HG02759 (cell line): ENCODE data around the gene HLA-F.

Experiments
- ATAC-seq: cut with Tn5 transposase; IDR thresholded peaks from one replicate; pipeline ENCODE4 v1.9.1; 2021; ENCODE audit warnings: mild to moderate bottlenecking, moderate library complexity; ENCODE audit not compliant: unreplicated experiment

HLA-F gene

DNA sequence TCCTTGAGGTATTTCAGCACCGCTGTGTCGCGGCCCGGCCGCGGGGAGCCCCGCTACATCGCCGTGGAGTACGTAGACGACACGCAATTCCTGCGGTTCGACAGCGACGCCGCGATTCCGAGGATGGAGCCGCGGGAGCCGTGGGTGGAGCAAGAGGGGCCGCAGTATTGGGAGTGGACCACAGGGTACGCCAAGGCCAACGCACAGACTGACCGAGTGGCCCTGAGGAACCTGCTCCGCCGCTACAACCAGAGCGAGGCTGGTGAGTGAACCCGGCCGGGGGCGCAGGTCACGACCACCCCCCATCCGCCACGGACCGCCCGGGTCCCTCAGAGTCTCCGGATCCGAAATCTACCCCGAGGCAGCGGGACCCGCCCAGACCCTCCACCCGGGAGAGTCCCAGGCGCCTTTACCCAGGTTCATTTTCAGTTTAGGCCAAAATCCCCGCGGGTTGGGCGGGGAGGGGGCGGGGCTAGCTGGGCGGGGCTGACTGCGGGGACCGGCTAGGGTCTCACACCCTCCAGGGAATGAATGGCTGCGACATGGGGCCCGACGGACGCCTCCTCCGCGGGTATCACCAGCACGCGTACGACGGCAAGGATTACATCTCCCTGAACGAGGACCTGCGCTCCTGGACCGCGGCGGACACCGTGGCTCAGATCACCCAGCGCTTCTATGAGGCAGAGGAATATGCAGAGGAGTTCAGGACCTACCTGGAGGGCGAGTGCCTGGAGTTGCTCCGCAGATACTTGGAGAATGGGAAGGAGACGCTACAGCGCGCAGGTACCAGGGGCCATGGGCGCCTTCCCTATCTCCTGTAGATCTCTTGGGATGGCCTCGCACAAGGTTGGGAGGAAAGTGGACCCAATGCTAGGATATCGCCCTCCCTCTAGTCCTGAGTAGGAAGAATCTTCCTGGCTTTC lies 693 bp downstream of the HLA-F start:
- peak; percentile 31 for ATAC-seq

GRCh38 chr6:29724937-29725869 lies 2.0 kb downstream of the HLA-F start:
- no peak for ATAC-seq

- ATAC-seq, result no peak
These were observed 2.8 kb downstream of the HLA-F start for GRCh38 chr6:29726001-29726400.

GRCh38 chr6:29726571-29727194 lies 3.4 kb downstream of the HLA-F start:
- ATAC-seq, result no peak

- no peak for ATAC-seq
These were observed 4.4 kb downstream of the HLA-F start for GRCh38 chr6:29727637-29728036.

DNA sequence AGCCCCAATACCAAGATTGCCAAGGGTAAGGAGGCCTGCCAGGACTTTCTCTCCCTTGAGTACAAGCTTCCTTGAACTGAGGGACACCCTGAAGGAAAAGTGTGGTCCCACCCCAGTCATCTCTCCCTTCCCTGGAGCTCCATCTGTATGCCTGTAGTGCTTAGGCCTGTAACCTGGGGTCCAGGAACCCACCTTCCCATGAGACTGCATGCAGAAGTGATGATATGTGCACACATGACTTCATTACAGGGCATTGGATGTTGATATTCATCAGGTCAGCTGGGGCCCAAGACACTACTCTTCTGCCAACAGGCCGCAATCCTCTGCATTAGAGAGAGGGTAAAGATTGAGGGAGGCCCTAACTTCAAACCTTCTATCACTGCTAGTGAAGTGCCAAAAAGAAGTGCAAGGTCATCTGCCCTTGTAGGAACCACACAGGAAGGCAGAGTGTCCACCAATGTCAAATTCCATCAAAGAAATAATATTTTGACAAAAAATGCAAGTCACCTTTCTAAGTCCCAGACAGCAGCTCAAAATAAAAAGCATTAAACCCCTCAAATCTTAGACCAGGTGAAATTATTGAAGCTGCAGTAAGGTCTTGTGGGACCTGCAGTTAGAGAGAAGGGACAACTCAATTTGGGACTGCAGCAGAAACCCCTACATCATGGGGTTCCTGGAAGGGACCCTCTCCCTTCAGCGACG lies 5.1 kb downstream of the HLA-F start:
- ATAC-seq, result no peak

GRCh38 chr6:29728875-29729270 lies 5.6 kb downstream of the HLA-F start:
- ATAC-seq, result no peak

- ATAC-seq, result no peak
These were observed 6.6 kb downstream of the HLA-F start for GRCh38 chr6:29729774-29730328.

DNA sequence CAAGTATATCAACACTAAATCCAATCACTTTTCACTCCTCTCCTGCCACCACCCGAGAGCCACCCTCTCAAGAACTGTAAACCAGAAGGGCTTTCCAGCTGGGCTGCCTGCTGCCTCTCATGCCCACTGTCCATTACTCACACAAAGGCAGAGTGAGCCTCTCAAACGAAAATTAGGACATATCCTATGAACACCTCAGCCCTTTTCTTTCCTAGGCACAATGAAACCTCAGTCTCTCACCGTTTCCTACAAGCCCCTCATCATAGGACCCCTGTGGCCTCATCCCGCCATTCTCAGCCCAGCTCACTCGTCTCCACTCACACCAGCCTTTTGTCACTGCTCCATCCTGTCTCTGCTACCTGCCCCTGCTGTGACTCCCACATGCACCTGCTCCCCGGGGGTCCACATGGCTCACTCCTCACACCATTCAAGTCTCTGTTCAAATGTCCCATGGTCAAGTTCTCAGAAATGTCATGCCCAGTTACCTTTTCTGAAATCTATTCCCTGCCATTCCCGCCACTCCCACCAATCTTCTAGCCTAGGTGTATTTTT lies 7.4 kb downstream of the HLA-F start:
- no peak for ATAC-seq

GRCh38 chr6:29731281-29731680 lies 8.0 kb downstream of the HLA-F start:
- no peak for ATAC-seq

DNA sequence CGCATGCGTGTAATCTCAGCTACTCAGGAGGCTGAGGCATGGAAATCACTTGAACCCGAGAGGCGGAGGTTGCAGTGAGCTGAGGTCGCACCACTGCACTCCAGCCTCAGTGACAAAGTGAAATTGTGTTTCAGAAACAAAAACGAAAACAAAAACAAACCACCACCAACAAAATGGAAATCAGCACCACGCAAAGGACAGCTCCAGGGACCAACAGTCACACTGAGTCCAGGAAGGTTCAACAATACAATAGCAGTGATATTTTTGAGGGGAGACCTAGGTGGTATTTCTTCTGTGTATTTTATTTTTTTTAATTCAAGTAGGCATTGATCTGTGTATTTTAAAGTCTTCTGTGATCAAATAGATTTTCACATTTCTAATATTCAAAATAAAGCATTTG lies 9.8 kb downstream of the HLA-F start:
- ATAC-seq, result no peak

DNA sequence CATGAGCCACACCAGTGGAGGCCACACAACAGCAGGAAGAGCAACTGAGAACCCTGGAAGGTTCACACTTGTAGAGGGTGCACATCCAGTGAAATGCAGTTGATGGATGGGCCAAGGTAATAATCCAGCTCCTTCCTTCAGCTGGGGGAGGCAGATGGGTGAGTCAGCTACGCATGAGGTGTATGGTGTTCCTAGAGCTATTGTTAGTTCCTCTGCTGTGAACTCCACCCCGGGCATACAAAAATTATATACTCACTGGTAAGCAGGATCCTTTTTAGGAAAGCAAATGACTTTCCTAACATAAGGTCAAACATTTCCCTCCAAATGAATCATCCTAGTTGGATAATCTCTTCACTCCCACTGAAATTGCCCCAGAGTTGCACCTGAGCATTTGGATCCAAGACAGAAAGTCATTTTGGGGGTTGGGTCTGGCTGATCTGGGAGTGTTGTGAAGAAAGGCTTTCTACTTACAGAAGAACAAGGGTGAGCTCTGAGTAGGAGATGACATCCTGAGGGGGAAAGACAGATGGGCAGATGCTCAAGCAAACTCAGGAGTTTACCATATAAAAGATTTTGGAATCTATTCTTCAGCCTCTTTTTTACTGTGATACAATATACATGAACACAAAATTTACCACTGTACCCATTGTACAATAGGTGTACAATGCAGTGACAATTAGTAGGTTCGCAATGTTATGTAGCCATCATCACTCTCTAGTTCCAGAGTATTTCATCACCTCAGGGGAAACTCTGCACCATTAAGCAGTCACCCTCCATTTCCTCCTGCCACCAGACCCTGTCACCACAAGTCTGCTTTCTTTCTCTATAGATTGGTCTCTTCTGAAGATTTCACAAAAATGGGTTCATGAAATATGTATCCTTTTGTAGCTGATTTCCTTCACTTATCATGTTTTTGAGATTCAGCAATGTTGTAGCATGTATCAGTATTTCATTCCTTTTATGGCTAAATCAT lies 11.1 kb downstream of the HLA-F start:
- ATAC-seq, result no peak

- no peak for ATAC-seq
These were observed 13.3 kb downstream of the HLA-F start for GRCh38 chr6:29736563-29736962.

DNA sequence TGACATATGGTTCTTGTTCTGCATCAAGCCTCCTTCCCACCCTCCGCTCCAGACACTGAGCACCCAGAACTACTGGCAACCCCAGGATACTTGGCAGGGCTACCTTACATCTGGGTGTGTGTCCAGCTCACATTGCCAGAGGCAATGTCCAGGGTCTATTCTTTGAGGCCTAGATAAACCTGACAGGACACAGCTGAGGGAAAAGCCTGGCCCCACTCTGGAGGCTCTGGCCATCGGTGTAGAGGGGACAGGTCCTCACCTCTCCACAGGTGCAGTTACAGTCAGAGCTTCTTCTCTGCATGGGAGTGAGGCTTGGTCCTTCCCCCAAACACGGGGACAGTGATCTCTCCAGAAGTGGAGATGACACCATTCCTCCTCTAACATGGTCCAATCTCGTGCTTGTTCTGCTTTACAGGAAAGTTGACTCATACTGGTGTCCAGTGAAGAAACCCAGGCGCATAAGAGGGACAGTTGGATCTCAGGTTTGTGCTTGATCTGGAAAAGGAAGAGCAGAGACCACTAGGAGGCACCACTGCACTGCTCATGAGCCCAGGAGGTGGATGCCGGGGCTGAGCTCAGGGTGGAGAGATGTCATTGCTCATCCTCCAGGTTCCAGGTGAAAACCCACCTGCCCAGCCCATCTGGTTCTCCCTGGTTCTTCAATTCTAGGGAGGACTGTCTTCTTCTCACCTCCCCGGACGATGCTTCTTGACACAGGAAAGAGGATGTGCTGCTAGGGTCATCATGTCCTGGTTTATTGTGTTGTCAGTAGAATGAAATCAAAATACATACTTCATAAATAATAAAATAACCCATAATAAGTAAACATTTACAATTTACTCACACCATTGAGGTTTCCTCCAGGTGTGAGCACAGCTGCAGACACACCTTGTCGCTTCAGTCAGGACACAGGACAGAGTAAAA lies 14.7 kb downstream of the HLA-F start:
- ATAC-seq, result no peak

DNA sequence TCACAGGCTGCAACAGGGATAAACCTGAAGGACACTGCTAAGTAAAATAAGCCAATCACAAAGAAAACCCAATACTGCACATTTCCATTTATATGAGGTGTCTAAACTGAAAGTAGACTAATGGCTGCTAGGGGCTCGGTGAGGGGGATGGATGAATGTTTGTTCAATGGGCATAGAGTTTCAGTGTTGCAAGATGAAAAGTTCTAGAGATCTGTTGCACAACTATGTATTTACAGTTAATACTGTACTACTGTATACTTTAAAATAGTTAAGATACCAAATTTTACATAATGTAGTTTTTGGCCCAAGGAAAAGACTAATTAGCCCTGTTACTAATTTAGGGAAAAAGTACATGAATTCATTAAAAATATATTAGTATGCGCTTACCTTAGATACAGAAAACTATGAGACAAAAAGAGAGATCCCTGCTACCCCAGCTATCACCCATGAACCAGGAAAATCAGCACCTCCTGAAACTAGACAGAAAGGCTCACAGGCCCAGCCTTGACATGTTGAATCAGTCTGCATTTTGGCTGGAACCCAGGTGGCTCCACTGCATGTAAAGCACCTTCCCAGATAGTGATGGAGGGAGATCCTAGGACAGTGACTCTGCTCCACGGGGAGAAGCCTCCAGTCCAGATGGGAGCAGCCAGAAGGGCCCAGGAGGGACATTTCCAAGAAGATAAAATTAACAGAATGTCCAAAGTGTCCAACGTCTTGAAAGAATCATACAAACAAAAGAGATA lies 16.1 kb downstream of the HLA-F start:
- ATAC-seq, result no peak

DNA sequence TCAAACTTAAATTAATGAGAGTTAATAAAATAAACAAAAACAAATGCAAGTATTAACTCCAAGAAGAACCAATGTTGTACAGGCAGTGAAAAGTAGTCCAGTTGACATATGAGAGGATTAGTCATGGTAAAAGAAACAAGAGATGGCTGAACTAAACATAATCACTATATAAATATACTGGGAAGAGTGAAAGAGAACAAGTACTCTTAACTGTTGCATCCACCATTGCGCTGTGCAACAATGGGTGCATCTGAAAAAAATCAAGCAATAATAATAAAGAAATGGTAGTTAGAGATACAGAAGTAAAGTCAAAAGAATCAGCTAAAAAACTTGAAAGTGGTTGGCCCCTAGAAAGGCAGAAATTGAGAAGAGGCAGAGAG lies 16.6 kb downstream of the HLA-F start:
- ATAC-seq, result no peak

DNA sequence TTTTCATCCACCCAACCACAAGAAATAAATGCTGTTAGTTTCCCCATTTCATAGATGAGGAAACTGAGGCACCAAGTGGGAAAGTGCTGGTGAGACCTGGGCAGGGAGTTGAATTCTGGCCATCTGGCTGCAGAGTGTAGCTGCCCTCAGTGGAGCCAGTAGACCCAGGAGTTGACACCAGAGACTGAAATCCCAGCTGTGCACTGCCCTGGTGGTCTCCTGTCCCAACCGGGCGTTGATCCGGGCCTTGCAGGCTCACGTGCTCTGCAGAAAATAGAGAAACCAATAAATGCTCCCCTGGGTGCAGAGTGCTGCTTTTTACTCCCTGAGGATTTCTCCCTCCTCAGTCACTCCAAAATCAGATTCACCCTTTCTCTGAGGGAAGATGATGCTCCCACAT lies 18.4 kb downstream of the HLA-F start:
- no peak for ATAC-seq
